Middle frontal gyrus (tissue), 1 donor: ENCODE data around the gene LGALS7.
"Not testable (repeated sequence)": the region's sequence is repeated elsewhere in the genome, so short reads cannot be mapped to it uniquely, and the experiment has no call there.

Experiments
- DNase-seq: peaks from one replicate; pipeline ENCODE4 v3.0.0-alpha.2; 2015; ENCODE audit warnings: low spot score; ENCODE audit errors: extremely low spot score

LGALS7 gene

DNA sequence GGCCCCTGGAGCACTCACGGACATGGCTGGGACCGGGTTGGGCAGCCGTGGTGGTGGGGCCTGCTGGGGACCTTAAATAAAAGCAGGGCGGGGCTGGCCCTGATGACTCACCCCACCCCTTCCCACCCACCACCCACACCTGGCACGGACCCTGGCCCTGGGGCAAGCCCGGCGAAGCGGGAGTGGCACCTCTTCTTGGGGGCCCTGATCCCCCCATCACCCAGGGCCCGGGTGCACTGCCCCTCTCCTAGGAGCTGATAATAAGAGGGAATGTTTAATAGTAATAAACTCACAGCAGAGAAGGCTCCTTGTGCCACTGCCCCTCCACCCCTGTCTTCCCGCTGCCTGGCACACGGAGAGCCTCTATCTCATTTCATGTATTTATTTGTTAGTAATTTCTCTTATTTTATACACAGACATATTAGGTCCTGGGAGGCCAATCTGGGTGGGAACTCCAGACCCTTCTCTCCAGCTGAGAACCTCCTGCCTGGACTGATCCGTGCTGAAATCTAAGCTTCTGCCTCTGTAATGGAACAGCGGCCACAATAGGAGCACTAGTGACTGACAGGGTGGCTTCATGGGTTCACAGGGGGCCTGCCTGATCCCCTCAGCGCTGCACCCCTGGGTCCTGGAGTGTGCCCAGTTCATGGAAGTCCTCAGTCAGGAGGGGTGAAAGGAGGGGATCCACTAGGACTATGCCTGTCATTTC lies at the start of gene LGALS7:
Gene LGALS7 (minus strand): TSS at position 49 of the 709 bp plus-strand sequence. CDS start 25 bp downstream, at position 24.
- DNase-seq = no peak

DNA sequence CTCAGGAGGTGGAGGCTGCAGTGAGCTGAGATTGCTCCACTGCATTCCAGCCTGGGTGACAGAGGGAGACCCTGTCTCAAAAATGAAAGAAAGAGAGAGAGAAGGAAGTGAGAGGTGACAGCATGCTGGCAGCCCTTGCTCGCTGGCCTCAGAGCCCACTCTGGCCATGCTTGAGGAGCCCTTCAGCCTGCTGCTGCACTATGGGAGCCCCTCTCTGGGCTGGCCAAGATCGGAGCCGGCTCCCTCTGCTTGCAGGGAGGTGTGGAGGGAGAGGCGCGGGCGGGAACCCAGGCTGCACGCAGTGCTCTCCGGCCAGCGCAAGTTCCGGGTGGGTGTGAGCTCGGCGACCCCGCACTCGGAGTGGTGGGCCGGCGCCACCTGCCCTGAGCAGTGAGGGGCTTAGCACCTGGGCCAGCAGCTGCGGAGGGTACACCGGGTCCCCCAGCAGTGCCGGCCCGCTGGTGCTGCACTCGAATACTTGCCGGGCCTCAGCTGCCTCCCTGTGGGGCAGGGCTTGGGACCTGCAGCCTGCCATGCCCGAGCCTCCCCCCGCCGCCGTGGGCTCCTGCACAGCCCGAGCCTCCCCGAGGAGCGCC lies 48.0 kb upstream of the LGALS7 start:
- not testable (repeated sequence) for DNase-seq

DNA sequence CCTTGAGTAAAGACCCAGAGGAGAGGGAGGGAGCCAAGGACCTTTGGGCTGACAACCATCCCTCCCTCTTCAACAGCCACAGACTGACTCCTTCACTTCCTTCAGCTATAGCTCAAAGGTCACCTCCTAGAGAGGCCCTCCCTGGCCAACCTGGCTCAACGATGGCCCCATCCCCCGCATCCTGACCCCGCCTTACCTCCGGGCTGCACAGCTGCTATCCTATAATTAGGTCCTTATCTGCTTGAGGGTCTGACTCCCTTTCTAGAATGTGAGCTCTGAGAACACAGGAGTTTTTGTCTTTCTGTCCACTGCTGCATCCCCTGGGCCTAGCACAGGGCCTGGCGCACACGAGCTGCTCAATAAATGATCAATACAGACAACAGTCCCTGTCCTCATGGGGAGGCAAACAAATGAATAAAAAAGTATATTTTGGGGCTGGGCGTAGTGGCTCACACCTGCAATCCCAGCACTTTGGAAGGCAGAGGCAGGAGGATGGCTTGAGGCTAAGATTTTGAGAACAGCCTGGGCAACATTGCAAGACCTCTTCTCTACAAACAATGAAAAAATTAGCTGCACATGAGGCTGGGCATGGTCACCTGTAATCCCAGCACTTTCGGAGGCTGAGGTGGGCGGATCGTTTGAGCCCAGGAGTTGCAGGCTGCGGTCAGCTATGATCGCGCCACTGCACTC lies 46.1 kb upstream of the LGALS7 start:
- no peak for DNase-seq

DNA sequence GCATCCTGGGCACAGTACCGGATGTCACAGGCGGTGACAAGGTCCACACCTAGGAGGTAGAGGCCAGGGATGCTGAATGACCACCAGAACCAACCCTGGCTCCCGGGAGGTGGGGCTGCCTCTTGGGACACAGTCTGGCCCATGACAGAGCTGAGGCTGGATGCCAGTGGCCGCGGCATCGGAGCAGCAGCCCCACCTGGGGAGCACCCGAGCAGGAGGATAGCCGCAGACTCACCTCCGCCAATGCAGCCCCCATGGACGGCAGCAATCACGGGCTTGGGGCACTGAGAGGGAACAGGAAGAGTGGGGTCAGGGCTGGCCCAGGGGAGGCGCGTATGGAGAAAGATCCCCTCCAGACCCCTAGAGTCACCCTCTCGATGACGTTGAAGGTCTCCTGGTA lies 43.8 kb upstream of the LGALS7 start:
- no peak for DNase-seq

DNA sequence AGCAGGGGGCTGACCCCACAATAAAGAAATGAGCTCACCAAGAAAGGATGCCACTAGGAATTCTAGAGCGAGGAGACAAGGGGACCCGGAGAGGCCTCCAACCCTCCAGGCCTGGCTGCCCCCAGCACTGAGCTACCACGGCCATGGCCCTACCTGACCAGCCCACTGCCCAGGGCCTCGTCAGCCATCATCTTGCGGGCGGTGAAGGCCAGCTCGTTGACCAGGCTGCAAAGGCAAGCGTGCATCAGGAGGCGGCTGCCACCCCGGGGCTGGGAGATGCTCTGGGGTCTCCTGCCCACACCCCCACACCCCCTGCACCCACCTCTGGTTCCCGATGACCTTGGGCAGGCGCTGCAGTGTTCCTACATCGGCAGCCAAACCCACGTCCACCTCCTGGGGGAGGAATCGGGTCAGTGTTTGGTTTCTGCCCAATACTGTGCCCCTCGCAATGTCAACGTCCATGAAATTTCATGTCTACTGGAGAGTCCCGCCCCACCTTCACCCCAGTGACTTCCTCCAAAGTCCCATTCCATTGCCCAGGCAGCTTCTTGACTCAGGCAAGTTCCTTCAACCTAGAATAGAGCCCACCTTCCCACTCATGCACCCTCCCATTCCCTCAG lies 42.9 kb upstream of the LGALS7 start:
- DNase-seq = no peak

DNA sequence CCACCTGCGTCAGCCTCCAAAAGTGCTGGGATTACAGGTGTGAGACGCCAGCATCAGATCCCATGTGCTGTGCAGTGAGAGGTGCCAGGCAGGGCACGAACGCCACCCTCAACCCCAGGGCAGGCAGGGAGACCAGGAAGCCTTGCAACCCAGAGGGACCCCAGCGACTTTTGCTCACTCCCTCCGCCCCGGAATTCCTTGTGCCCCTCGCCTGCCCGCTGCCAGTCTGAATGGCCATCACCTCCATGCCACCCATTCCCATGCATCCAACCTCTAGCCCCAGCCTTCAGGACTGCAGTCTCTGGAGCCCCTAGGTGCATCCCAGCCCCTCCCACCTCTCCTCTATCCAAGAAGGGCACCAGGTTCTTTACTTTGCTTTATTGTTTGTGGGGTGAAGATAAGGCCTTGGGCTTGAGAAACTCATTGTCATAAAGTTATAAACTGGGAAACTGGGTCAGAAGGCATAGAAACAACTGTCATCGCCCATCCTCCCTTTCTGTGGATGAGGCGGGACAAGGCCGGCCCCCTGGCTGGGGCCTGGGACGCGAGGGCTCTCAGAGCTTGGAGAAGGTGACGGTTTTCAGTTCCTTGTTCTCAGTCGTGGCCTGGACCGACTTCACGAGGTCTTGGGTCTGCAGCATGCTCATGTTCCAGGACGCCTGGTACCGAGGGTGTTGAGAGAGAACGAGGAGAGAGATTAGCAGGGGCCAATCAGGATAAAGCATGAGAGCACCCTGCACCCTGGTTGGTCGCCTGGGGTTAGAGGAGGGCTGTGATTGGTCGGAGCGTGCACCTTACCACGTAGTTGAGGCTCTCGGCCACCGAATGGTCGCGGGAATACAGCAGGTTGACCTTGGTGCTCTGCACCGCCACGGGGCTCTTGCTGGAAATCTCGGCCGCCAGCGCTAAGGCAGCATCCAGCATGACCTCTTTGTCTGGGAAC lies 42.0 kb upstream of the LGALS7 start:
- no peak for DNase-seq

DNA sequence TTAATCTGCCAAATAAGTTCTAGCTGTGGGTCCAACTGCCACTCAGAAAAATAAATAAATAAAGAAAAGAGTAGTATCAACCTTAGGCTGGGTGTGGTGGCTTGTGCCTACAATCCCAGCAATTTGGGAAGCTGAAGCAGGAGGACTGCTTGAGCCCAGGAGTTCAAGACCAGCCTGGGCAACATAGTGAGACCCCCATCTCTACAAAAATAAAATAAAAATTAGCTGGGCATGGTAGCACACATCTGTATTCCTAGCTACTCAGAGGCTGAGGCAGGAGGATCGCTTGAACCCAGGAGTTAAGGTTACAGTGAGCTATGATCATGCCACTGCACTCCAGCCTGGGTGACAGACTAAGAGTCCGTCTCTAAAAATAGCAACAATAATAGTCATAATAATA lies 40.6 kb upstream of the LGALS7 start:
- not testable (repeated sequence) for DNase-seq

DNA sequence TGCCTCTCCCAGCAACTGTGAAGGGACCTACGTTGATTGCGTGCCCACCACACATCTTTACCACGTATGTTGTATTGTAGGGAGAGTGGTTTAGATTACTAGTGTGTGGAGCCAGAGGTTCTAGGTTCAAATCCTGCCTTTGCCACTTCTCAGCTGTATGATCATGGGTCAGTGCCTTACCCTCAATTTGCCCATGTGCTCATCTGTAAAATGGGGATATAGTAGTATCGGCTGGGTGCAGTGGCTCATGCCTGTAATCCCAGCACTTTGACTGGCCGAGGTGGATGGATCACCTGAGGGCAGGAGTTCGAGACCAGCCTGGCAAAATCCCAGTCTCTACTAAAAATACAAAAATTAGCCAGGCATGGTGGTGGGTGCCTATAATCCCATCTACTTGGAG lies 40.0 kb upstream of the LGALS7 start:
- DNase-seq = no peak

DNA sequence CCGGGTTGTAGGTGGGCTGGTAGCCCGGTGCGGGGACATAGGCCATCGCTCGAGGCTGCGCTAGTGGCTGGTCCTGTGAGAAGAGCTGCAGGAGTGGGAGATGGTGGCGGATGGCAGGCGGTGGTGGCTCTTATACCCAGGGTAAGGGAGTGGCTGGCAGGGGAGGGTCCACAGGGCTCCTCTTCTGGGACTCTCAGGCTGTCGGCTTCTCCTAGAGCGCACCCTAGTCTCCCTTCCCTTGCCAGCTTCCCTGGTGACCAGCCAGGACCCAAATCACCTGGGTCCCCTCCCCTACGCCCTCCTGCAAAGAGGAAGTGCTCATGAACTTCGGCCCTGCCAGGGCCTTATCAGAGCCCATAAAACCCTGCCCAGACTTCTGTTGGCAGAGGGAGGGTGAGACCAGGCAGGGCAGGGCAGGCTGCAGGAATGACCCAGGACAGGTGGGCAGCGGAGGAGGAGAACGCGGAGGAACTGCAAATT lies 39.6 kb upstream of the LGALS7 start, which contains the start of gene LGALS4:
Gene LGALS4 (minus strand): TSS at position 105 of the 480 bp plus-strand sequence. CDS start 59 bp downstream, at position 46.
- no peak for DNase-seq

DNA sequence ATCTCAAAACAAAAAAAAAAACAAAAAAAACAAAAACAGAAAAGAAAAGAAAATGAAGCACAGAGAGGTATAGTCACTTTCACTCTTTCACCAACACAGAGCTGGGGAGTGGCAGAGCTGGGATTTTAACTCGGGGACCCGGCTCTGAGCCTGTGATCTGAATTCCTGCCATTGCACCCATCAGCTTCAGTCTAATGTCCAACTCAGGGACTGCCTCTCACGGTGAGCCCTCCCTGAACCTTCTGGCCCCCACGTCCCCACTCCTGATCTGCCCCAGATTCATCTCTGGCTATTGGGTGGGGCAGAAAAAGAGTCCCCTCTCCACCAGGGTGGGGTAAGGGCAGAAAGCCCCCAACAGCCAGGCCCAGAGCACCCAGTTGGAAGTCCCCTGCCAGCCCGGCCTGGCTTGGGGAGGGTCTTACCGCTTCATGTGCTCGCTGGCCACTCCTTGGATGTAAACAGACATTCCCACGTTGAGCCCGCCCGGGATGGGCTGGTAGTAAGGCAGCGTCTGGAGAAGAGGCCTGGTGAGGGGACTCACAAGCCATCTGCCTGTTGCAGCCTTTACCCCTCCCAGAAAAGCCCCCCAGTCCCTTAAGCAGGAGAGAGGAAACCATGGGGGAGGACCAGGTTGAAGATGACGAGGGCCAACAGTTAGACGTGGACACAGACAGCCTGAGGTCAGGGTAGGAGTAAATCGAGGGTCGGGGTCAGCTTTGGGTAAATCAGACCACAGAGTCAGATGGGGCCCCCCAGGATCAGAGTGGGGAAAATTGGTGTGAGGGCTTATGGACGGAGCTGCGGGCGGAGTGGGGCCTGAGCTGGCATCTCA lies 38.9 kb upstream of the LGALS7 start:
- no peak for DNase-seq

DNA sequence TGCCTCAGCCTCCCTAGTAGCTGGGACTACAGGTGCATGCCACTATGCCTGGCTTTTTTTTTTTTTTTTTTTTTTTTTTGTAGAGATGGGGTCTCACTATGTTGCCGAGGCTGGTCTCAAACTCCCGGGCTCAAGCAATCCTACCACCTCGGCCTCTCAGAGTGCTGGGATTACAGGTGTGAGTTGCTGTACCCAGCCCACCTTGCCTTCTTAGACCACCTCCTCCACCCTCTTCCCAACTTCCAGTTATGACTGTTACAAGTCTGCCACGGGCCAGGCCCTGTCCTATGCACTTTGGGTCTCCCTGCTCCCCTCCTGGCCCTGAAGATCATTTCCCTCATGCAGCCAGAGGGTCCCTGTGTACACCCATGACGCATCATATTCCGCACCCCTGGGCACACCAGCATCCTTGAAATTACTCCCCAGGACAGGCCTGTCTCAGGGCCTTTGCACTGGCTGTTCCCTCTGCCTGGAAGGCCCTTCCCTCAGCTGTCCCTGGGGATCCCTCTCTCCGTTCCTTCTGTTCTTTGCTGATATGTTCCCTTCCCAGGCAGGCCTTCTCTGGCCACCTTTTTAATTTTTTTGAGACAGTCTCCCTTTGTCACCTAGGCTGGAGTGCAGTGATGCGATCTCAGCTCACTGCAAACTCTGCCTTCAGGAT lies 36.4 kb upstream of the LGALS7 start:
- DNase-seq = no peak

DNA sequence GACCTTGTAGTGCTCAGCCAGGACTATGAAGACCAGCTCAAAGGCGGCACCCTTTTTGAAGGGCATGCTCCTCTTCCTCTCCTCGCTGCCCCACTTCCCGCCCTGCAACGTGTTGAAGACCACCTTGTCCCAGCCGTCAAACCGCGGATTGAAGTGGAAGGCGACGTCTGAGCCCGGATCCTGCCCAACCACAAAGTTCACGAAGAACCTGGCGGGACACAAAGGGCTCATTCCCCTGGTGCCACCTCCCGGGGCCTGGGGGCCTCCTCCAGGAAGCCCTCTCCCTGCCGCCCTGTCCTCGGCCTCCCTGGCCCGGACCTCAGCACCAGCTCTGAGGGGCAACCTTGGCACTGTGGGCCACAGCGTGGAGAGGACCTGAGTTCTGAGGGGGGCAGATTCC lies 35.4 kb upstream of the LGALS7 start:
- DNase-seq = no peak

DNA sequence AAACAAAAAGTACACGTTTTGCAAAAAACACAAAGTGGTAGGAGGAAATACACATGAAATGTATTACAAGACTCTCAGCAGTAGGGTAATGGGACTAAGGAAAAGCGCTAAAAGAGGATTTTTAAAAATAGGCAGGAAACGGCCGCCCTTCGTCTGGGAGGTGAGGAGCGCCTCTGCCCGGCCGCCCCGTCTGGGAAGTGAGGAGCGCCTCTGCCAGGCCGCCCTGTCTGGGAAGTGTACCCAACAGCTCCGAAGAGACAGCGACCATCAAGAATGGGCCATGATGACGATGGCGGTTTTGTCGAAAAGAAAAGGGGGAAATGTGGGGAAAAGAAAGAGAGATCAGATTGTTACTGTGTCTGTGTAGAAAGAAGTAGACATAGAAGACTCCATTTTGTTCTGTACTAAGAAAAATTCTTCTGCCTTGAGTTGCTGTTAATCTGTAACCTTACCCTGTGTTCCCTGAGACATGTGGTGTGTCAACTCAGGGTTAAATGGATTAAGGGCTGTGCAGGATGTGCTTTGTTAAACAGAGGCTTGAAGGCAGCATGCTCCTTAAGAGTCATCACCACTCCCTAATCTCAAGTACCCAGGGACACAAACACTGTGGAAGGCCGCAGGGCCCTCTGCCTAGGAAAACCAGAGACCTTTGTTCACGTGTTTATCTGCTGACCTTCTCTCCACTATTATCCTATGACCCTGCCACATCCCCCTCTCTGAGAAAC lies 34.2 kb upstream of the LGALS7 start:
- not testable (repeated sequence) for DNase-seq

DNA sequence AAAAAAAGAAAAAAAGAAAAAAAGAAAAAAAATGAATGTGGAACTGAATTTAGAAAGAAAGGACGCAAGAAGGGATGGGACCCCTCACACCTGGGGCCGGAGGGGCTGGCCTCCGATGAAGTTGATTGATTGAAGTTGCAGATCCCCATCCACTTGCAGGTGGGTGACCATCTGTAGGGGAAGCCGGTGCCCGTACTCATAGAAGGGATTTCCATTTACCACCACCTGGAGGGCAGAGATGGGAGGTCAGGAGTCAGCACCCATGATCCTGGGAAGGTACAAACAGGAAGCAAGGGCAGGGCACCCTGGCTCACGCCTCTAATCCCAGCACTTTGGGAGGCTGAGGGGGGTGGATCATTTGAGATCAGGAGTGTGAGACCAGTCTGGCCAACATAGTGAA lies 33.1 kb upstream of the LGALS7 start:
- no peak for DNase-seq

DNA sequence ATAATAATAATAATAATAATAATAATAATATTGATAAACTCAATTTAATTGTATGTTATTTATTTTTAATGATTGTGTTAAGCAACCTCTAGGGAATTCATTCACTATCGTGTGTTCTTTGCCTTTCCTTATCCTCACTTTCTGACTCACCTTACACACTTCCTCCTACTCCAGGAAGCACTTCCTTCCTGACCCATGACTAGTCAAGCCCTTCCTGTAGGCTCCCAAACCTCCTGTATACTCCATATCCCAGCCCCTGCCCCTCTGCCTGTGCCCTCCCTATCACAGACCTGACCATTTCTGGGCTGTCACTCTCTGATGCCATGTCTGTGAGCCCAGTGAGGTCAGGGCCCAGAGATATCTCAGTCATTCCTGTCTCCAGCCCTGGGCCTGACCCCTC lies 31.9 kb upstream of the LGALS7 start:
- DNase-seq = no peak

DNA sequence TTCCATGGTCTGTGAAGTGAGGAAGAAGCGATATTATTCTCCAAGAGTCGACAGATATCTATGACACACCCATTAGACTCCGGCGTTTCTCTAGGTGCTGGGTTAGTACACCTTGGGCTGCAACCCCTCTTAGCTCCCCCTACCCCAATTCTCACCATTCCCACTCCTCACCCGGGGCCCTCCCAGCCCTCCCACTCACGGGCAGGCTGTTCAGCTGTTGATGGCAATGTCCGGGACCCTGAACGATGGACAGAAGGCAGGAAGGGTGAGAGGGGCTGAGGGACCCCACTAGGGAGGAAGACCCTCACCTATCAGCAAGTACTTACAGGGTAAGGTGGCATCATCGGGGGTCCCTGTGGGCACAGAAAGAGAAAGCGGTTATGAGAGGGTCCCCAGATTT lies 30.2 kb upstream of the LGALS7 start:
- DNase-seq = no peak

DNA sequence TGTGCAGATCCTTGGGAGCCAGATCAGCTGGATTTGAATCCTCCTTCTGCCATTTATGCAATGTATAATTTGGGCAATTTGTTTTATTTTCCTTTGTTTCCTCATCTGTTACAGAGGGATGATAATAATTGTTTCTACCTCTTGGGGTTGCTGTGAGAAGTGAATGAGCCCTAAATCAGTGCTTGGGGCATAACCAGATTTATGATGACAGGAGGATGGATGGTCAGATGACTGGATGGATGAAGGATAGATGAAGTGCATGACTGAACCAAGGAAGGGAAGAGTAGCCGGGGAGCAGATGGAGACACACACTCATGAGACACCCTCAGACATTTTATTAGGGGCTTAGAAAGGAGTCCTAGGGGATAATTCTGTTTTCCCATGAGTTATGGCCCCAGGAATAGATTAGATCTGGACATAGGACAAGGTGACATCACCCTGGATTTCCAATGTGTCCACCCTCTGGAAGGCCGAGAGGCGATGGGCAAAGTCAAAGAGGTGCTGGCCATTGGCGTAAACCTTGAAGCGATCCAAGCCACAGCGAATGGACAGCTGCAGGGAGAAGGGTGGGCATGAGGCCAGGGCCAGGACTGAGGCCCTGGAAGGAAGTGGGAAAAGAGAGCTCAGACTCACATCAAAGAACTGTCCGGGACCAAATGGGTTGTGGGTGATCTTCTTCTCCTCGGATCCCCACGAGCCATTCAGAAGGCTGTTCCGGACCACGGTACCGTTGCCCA lies 28.2 kb upstream of the LGALS7 start:
- no peak for DNase-seq
